Lower leg skin (tissue), 4 donors: ENCODE measurements around the gene TMEM190. TPM values are rescaled to one million over a fixed set of nuclear protein-coding genes. Genes with fewer than 3 reads are reported as not detected.
"Not testable (repeated sequence)": the region's sequence is repeated elsewhere in the genome, so short reads cannot be mapped to it uniquely, and the experiment has no call there.

Experiments
- DNase-seq, 2 donors: peaks; one replicate each; pipeline ENCODE4 v3.0.0-alpha.2; 2019; ENCODE audit warnings: low spot score in 2 of 2
- H3K4me3 ChIP-seq: fragments of 200-600 bp; sonication (generic); 2 replicates; pipeline ENCODE4 v1.5.1; 2017; ENCODE audit warnings: mild to moderate bottlenecking, low read depth; ENCODE audit not compliant: poor library complexity, severe bottlenecking
- CTCF ChIP-seq, 3 donors: fragments of 450-650 bp; IDR thresholded peaks; one replicate each; pipeline ENCODE4 v1.5.1; 2016; ENCODE audit warnings: antibody characterized with exemption in 3 of 3, mild to moderate bottlenecking in 3 of 3, moderate library complexity in 2 of 3
- POLR2A ChIP-seq, 2 donors: fragments of 450-650 bp; IDR thresholded peaks; one replicate each; pipeline ENCODE4 v1.6.1; 2016 to 2017; ENCODE audit warnings: antibody characterized with exemption in 2 of 2, mild to moderate bottlenecking in 1 of 2, moderate library complexity in 1 of 2
- WGBS, 2 donors: methylation state at CpG; one replicate each; pipeline ENCODE4 v1.1.5; 2018; 5-methylcytosine and 5-hydroxymethylcytosine counted together
- intact Hi-C: fragments of 100-400 bp; cut with DNase I; formaldehyde crosslinking; loops from one replicate; pipeline ENCODE4 v1.15.0; 2023; ENCODE audit warnings: low total_unique reads
- total RNA-seq, 4 donors: library from RNA; depleted of rRNA; stranded (reverse); fragments of >200 nt; gene quantifications; one replicate each; pipeline ENCODE4 v1.1.0, GENCODE V29; 2016

Gene TMEM190
- total RNA-seq, 4 donors from 2014 or later, result not detected

- TF ChIP-seq POLR2A (IDR thresholded peaks at IDR 0.05) (no peak), CTCF (IDR thresholded peaks at IDR 0.05) (no peak)
- intact Hi-C loops, result no loop called here
- DNase-seq, result no peak
- 63 to 77% methylated on average over 2 of the region's 2 CpGs for WGBS, 2 donors
- H3K4me3 ChIP-seq, result no peak overlapping the region
These were observed 25.9 kb downstream of the TMEM190 start for GRCh38 chr19:55402509-55402908.

- TF ChIP-seq POLR2A (IDR thresholded peaks at IDR 0.05) (no peak), CTCF (IDR thresholded peaks at IDR 0.05) (no peak)
- intact Hi-C loops, result loop anchor here (5.0 kb wide), 1 partner anchor 237 kb away; the partner anchor contains the start of genes ZNF580 and ZNF581
- no peak for DNase-seq
- no peak overlapping the region for H3K4me3 ChIP-seq
- 82 to 86% methylated on average over 5 of the region's 5 CpGs for WGBS, 2 donors
These were observed 29.0 kb downstream of the TMEM190 start for GRCh38 chr19:55405638-55406037.

- intact Hi-C loops, result loop anchor here (5.0 kb wide), 1 partner anchor 236 kb away; the partner anchor contains the start of genes ZNF580 and ZNF581
- TF ChIP-seq POLR2A (IDR thresholded peaks at IDR 0.05) (no peak), CTCF (IDR thresholded peaks at IDR 0.05) (no peak)
- no peak overlapping the region for H3K4me3 ChIP-seq
- no peak for DNase-seq
- WGBS, 2 donors, result 80 to 83% methylated on average over 14 of the region's 14 CpGs
These were observed 29.6 kb downstream of the TMEM190 start for GRCh38 chr19:55406091-55406825.

GRCh38 chr19:55406826-55407549 is 30.4 kb downstream of the TMEM190 start:
- H3K4me3 ChIP-seq, result peak overlapping the region; percentile 74
- TF ChIP-seq POLR2A (IDR thresholded peaks at IDR 0.05), result no peak
- 17 to 27% methylated on average over 26 to 32 of the region's 35 CpGs for WGBS, 2 donors
- intact Hi-C loops, result loop anchor here (5.0 kb wide), 1 partner anchor 235 kb away; the partner anchor contains the start of genes ZNF580 and ZNF581
- DNase-seq, result peak in 1 of 2 donors; percentile 88

- intact Hi-C loops, result loop anchor here (5.0 kb wide), 1 partner anchor 235 kb away; the partner anchor contains the start of genes ZNF580 and ZNF581
These were observed 30.8 kb downstream of the TMEM190 start, which contains the start of gene UBE2S for GRCh38 chr19:55407550-55407799. Gene UBE2S (minus strand): TSS chr19:55407788. CDS start chr19:55407589, 199 bp downstream.

GRCh38 chr19:55407800-55408532 is 31.3 kb downstream of the TMEM190 start:
- H3K4me3 ChIP-seq, result peak overlapping the region; percentile 74
- 1% methylated on average over 56 to 65 of the region's 72 CpGs for WGBS, 2 donors
- TF ChIP-seq CTCF (IDR thresholded peaks at IDR 0.05), result no peak
- no peak for TF ChIP-seq POLR2A (IDR thresholded peaks at IDR 0.05)
- peak; percentile 99 to 100 for DNase-seq
- intact Hi-C loops, result loop anchor here (5.0 kb wide), 1 partner anchor 234 kb away; the partner anchor contains the start of genes ZNF580 and ZNF581

More at GRCh38 chr19:55407550-55407799, 30.8 kb downstream of the TMEM190 start, which contains the start of gene UBE2S:
- H3K4me3 ChIP-seq, result peak within 1 kb of the TSS; percentile 74
- peak in 1 of 2 donors; percentile 84 for TF ChIP-seq POLR2A (IDR thresholded peaks at IDR 0.05)
- DNase-seq, result not testable (repeated sequence)
- 0% methylated on average over 3 to 17 of the region's 36 CpGs for WGBS, 2 donors
